Activated CD8-positive, alpha-beta T cell treated with anti-CD3 and anti-CD28 coated beads for 36 hours (primary cell): ENCODE results near the gene CSPG4. TPM values are rescaled to one million over a fixed set of nuclear protein-coding genes. Genes with fewer than 3 reads are reported as not detected.
A peak's percentile ranks its signal among the peaks of the same experiment; 100 is the strongest.
"Not testable (repeated sequence)": the region's sequence is repeated elsewhere in the genome, so short reads cannot be mapped to it uniquely, and the experiment has no call there.

Experiments used
- ATAC-seq: fragments of 200-7000 bp; cut with Tn5 transposase; one replicate; pipeline ENCODE4 v1.10.0; 2021; ENCODE audit warnings: mild to moderate bottlenecking, moderate library complexity
- CTCF ChIA-PET: fragments of 350-600 bp; sonication (Branson Sonifier 250); formaldehyde crosslinking; loops from one replicate; lab custom pipeline; 2021; ENCODE audit warnings: antibody characterized with exemption; lab: Charles Lee
- POLR2A ChIA-PET: fragments of 350-600 bp; sonication (Branson Sonifier 250); formaldehyde crosslinking; loops from one replicate; lab custom pipeline; 2021; ENCODE audit warnings: antibody characterized with exemption; lab: Charles Lee
- DNase-seq: peaks from one replicate; pipeline ENCODE4 v3.0.0-alpha.2; 2020
- H3K27ac Mint-ChIP-seq: one replicate; pipeline ENCODE4 v1.8.0; 2021; ENCODE audit warnings: mild to moderate bottlenecking, mixed read lengths
- H3K27me3 Mint-ChIP-seq: one replicate; pipeline ENCODE4 v1.8.0; 2021; ENCODE audit warnings: mixed read lengths
- H3K36me3 Mint-ChIP-seq: one replicate; pipeline ENCODE4 v1.8.0; 2021; ENCODE audit warnings: low read depth, mixed read lengths
- H3K4me1 Mint-ChIP-seq: one replicate; pipeline ENCODE4 v1.8.0; 2021; ENCODE audit warnings: low read depth, mixed read lengths
- H3K4me3 Mint-ChIP-seq: one replicate; pipeline ENCODE4 v1.8.0; 2021; ENCODE audit warnings: mild to moderate bottlenecking, moderate library complexity, mixed read lengths
- H3K9me3 Mint-ChIP-seq: one replicate; pipeline ENCODE4 v1.8.0; 2021; ENCODE audit warnings: mixed read lengths
- intact Hi-C: fragments of 100-400 bp; cut with micrococcal nuclease; formaldehyde crosslinking; loops from one replicate; pipeline ENCODE4 v1.10.0; 2022
- total RNA-seq, 2 experiments: library from RNA; stranded (reverse); gene quantifications; one replicate each; pipeline ENCODE4 v1.2.3, GENCODE V29; 2021
- TF ChIP-seq, protein P1 (sequence below): fragments of 200-600 bp; IDR thresholded peaks from one replicate; pipeline ENCODE4 v1.8.0; 2022; ENCODE audit warnings: antibody characterized with exemption, mild to moderate bottlenecking

The CSPG4 gene
- total RNA-seq, 2 experiments from 2014 or later: not detected

DNA sequence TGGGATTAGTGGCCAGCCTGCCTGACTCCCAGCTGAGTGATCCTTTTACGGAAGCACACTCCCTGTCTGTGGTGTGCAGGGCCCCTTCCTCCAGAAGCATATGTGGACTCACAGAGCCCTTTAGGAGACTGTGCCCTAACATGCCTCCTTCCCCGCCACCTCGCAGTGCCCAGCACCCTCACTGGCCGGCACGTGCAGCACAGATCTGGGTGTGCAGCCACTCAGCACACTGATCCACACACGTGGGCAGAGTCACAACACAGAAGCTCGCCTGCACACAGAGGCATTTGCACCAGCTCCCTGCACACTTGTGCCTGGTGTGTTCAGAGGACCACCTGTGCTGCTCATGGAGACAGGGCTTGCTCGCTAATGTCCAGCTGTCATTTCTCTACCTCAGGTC, 23.6 kb upstream of the CSPG4 start:
- ATAC-seq: no peak
- H3K27me3 Mint-ChIP-seq: peaks cover 9% of the 10 kb centered on the region
- H3K9me3 Mint-ChIP-seq: no peaks in the 10 kb centered on the region
- no peak overlapping the region for H3K27ac Mint-ChIP-seq
- no peak overlapping the region for H3K4me3 Mint-ChIP-seq
- no peaks in the 10 kb centered on the region for H3K36me3 Mint-ChIP-seq
- TF ChIP-seq, protein P1, sequence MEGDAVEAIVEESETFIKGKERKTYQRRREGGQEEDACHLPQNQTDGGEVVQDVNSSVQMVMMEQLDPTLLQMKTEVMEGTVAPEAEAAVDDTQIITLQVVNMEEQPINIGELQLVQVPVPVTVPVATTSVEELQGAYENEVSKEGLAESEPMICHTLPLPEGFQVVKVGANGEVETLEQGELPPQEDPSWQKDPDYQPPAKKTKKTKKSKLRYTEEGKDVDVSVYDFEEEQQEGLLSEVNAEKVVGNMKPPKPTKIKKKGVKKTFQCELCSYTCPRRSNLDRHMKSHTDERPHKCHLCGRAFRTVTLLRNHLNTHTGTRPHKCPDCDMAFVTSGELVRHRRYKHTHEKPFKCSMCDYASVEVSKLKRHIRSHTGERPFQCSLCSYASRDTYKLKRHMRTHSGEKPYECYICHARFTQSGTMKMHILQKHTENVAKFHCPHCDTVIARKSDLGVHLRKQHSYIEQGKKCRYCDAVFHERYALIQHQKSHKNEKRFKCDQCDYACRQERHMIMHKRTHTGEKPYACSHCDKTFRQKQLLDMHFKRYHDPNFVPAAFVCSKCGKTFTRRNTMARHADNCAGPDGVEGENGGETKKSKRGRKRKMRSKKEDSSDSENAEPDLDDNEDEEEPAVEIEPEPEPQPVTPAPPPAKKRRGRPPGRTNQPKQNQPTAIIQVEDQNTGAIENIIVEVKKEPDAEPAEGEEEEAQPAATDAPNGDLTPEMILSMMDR: no peak
- peaks cover 13% of the 10 kb centered on the region for H3K4me1 Mint-ChIP-seq
- intact Hi-C loops: no loop called here
- DNase-seq: no peak
- POLR2A ChIA-PET: no interaction called here
- CTCF ChIA-PET: interaction anchor here (1.0 to 2.0 kb wide), 2 partner anchors 53 to 66 kb away, joined by 5 read pairs; no protein-coding TSS in a partner anchor

DNA sequence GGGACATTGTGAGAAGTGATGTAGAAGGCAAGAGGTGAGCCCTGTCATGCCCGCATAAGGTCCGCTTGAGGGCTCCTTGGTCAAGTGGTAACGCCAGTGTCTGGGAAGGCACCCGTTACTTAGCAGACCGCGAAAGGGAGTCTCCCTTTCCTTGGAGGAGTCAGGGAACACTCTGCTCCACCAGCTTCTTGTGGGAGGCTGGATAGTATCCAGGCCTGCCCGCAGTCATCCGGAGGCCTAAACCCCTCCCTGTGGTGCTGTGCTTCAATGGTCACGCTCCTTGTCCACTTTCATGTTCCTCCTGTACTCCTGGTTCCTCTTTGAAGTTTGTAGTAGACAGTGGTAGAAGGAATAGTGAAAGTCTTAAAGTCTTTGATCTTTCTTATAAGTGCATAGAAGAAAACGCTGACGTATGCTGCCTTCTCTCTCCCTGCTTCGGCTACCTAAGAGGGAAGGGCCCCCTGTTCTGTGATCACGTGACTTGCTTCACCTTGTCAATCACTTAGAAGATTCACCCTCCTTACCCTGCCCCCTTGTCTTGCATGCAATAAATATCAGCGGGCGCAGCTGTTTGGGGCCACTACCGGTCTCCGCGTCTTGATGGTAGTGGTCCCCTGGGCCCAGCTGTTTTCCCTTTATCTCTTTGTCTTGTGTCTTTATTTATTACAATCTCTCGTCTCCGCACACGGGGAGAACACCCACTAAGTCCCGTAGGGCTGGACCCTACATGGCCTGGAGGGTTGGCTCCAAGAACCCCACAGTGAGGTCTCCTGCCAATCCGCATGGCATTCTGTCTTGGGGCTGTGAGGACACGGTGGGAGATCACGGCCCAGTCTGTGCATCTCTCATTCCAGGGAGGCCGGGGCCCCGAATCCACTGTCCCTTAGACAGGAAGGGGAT, 22.5 kb upstream of the CSPG4 start:
- H3K4me3 Mint-ChIP-seq, ATAC-seq, DNase-seq, H3K27me3 Mint-ChIP-seq, intact Hi-C loops, H3K27ac Mint-ChIP-seq, H3K9me3 Mint-ChIP-seq, H3K36me3 Mint-ChIP-seq: not testable (repeated sequence)
- peaks cover 13% of the 10 kb centered on the region for H3K4me1 Mint-ChIP-seq
- POLR2A ChIA-PET: interaction anchor here (0.6 kb wide), 1 partner anchor 109 kb away, joined by 3 read pairs; no protein-coding TSS in a partner anchor
- CTCF ChIA-PET: interaction anchor here (1.0 to 2.0 kb wide), 2 partner anchors 52 to 67 kb away, joined by 5 read pairs; no protein-coding TSS in a partner anchor

DNA sequence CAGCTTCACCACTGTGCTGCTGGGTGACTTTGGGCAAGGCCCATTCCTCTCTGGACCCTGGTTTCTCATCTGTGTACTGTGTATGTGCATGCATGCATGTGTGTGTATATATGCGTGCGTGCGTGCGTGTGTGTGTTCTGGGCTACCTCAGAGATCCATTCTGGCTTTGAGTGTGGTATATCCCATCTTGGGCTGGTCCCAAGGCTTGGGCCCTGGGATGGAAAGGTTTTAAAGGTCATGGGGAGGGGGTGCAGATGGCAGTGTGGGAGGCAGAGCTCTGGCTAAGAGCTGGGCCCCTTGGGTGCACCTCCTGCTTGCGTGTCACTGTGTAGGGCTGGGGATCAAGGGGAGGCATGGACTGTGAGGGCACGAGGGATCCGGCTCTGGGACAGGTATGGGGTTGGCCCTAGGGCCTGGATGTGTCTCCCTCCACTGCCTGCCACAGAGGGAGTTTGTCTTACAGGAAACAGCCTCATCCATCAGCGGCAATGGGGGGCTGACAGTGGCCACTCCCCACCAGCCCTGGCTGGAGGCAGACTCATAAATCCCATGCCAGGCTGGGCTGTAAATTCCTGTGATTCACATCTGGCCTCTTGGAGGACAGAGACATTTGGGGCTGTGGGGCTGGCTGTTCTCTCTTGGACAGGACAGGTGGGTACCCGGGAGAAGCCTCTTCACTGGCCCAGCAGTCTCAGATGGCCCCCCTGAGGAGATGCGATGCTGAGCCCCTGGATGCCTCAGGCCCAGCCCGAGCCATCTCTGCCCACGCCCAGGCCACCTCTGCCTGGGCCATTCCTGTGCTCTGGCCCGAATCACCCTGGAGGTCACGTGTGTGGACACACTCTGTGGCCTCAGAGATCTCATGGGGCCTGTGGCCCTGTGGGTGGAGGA, 21.4 kb upstream of the CSPG4 start:
- intact Hi-C loops: no loop called here
- Mint-ChIP-seq H3K4me1 (peaks cover 13% of the 10 kb centered on the region), H3K4me3 (no peak overlapping the region), H3K9me3 (no peaks in the 10 kb centered on the region), H3K27me3 (peaks cover 2% of the 10 kb centered on the region), H3K36me3 (no peaks in the 10 kb centered on the region), H3K27ac (no peak overlapping the region)
- ChIA-PET POLR2A (no interaction called here), CTCF (interaction anchor here (2.0 kb wide), 1 partner anchor 50 kb away, joined by 5 read pairs; no protein-coding TSS in a partner anchor)
- TF ChIP-seq, protein P1: no peak
- ATAC-seq (no peak), DNase-seq (no peak)

- H3K27ac Mint-ChIP-seq: no peak overlapping the region
- H3K9me3 Mint-ChIP-seq: no peaks in the 10 kb centered on the region
- ATAC-seq (peak; percentile 84), DNase-seq (peak; percentile 73)
- H3K27me3 Mint-ChIP-seq: peaks cover 5% of the 10 kb centered on the region
- H3K4me3 Mint-ChIP-seq: no peak overlapping the region
- intact Hi-C loops: no loop called here
- H3K36me3 Mint-ChIP-seq: no peaks in the 10 kb centered on the region
- H3K4me1 Mint-ChIP-seq: peaks cover 13% of the 10 kb centered on the region
- CTCF ChIA-PET: interaction anchor here (1.0 to 1.6 kb wide), 11 partner anchors 9 to 91 kb away, joined by 3 to 14 read pairs (median 4); a partner anchor contains a TSS
- TF ChIP-seq, protein P1: peak; percentile 87
- POLR2A ChIA-PET: interaction anchor here (0.5 kb wide), 1 partner anchor 18 kb away, joined by 3 read pairs; no protein-coding TSS in a partner anchor
Measured at GRCh38 chr15:75732809-75733451, 20.3 kb upstream of the CSPG4 start.
